Astrocyte (in vitro differentiated cells and primary cell): ENCODE data around the gene ZNF526.

Experiments
- CTCF ChIP-seq: IDR thresholded peaks from 2 replicates; pipeline ENCODE4 v1.5.1; 2011; ENCODE audit warnings: low read depth, mild to moderate bottlenecking, inconsistent platforms, low read length, moderate library complexity; ENCODE audit not compliant: insufficient read depth
- EZH2 ChIP-seq: IDR thresholded peaks from 2 replicates; pipeline ENCODE4 v1.6.1; 2012; ENCODE audit warnings: mild to moderate bottlenecking, low read length, inconsistent platforms; ENCODE audit not compliant: insufficient read depth

GRCh38 chr19:42249769-42250168 is 29.7 kb downstream of the ZNF526 start:
- no peak for TF ChIP-seq CTCF
- TF ChIP-seq EZH2 = no peak
